ENCODE results near the gene JARID2. TPM values are rescaled to one million over a fixed set of nuclear protein-coding genes. Genes with fewer than 3 reads are reported as not detected.

Gene JARID2
- total and polyA plus RNA-seq, 12 donors, result 2.3 to 11.6 (median 8.7) TPM

DNA sequence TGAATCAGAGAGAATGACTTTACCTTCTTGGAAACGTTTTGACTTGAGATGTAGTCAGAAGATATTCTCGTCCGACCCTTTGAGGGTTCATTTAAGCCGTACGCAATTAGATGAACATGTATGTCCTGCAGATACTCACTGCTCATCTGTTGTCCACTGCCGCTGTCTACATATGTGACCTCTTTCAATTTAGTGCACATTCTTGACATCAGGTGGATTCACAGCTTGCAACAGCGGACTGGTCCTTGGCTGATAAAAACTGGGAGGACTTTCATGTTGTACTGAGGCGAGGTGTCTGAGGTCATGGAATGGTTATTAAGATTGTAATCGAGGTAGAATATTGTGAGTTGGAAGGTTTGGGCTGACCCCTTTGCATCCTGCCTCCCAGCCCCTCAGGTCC lies 194.2 kb downstream of the JARID2 start:
- no peak for DNase-seq
- no peak for ATAC-seq
- TF ChIP-seq, protein P1, sequence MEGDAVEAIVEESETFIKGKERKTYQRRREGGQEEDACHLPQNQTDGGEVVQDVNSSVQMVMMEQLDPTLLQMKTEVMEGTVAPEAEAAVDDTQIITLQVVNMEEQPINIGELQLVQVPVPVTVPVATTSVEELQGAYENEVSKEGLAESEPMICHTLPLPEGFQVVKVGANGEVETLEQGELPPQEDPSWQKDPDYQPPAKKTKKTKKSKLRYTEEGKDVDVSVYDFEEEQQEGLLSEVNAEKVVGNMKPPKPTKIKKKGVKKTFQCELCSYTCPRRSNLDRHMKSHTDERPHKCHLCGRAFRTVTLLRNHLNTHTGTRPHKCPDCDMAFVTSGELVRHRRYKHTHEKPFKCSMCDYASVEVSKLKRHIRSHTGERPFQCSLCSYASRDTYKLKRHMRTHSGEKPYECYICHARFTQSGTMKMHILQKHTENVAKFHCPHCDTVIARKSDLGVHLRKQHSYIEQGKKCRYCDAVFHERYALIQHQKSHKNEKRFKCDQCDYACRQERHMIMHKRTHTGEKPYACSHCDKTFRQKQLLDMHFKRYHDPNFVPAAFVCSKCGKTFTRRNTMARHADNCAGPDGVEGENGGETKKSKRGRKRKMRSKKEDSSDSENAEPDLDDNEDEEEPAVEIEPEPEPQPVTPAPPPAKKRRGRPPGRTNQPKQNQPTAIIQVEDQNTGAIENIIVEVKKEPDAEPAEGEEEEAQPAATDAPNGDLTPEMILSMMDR (IDR thresholded peaks at IDR 0.05), result no peak
- WGBS, 2 donors, result 65 to 70% methylated on average over 9 of the region's 9 CpGs
- Histone ChIP-seq H3K27me3 (no peaks in the 10 kb centered on the region), H3K4me3 (no peak overlapping the region), H3K4me1 (peaks cover 4 to 97% (median 64%) of the 10 kb centered on the region in 9 donors), H3K36me3 (no peaks in the 10 kb centered on the region), H3K9me3 (peaks cover 0 to 7% (median 2%) of the 10 kb centered on the region in 11 donors), H3K27ac (peak overlapping the region in 2 of 10 donors; percentile 6 to 23)
- intact Hi-C loops (cut with DNase I), result loop anchor here in 7 of 10 donors (2.0 to 10.0 kb wide), 10 partner anchors 47 to 1315 kb away; partner anchors contain the start of gene JARID2 (in 4 of the 7)

DNA sequence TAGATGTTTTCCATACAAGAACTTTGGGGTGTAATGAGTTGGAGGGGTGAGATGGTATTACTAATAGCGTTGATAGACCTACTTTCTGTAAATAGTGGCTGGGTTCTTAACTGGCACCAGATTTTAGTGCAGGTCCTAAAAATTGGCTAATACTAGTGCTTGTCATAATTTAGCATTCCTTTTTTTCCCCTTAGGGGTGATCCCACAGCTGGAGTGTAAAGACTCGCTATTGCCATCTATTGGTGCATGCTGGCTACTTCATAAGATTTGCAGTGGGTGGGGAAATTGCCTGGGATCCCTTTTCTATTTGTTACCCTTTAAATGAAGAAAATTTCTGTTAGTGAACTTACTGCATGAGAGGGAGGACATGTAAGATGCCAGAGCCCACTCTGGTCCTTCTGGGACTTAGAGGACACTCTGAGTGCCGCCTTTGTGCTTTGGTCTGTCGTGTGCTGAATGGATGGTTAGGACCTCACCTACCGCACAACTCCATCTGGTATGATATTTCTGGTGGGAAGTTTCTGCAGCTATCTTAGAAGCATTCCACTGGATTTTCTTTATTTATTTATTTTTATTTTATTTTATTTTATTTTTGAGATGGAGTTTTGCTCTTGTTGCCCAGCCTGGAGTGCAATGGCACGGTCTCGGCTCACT lies 195.5 kb downstream of the JARID2 start:
- intact Hi-C loops (cut with DNase I), result loop anchor here in 7 of 10 donors (2.0 to 10.0 kb wide), 10 partner anchors 46 to 1317 kb away; partner anchors contain the start of gene JARID2 (in 4 of the 7)
- DNase-seq (peak in 1 of 2 donors; percentile 56), ATAC-seq (peak; percentile 51 to 75 (median 70))
- Histone ChIP-seq H3K27me3 (no peaks in the 10 kb centered on the region), H3K4me3 (no peak overlapping the region), H3K27ac (no peak overlapping the region), H3K36me3 (no peaks in the 10 kb centered on the region), H3K4me1 (peaks cover 4 to 90% (median 70%) of the 10 kb centered on the region in 9 donors), H3K9me3 (no peaks in the 10 kb centered on the region)
- 76% methylated on average over 7 of the region's 7 CpGs for WGBS, 2 donors
- TF ChIP-seq, protein P1 (IDR thresholded peaks at IDR 0.05), result peak; percentile 69 to 88 (median 80)

DNA sequence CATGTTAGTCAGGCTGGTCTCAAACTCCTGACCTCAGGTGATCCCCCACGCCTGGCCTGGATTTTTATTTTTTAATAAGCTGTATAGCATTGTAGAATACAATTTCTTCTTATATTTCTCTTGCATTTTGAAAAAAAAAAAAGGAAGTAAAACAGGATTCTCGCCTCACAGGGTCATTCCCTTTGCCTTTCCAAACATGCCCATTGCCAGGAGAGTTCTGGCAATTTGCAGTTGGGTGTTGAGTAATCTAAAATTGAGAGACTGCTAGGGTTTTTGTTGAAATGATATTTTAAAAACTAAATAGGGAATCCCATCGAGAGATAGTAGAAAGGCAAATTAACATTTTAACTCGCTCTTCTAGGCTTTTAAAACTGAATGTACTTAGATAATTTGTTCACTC lies 196.1 kb downstream of the JARID2 start:
- Histone ChIP-seq H3K4me3 (no peak overlapping the region), H3K27me3 (no peaks in the 10 kb centered on the region), H3K27ac (peak overlapping the region in 1 of 10 donors; percentile 1), H3K36me3 (no peaks in the 10 kb centered on the region), H3K9me3 (no peaks in the 10 kb centered on the region), H3K4me1 (peaks cover 4 to 86% (median 67%) of the 10 kb centered on the region in 9 donors)
- 76 to 80% methylated on average over 4 of the region's 4 CpGs for WGBS, 2 donors
- intact Hi-C loops (cut with DNase I), result loop anchor here in 7 of 10 donors (2.0 to 10.0 kb wide), 10 partner anchors 45 to 1317 kb away; partner anchors contain the start of gene JARID2 (in 4 of the 7)
- TF ChIP-seq, protein P1 (IDR thresholded peaks at IDR 0.05), result no peak
- ATAC-seq (no peak), DNase-seq (no peak)

DNA sequence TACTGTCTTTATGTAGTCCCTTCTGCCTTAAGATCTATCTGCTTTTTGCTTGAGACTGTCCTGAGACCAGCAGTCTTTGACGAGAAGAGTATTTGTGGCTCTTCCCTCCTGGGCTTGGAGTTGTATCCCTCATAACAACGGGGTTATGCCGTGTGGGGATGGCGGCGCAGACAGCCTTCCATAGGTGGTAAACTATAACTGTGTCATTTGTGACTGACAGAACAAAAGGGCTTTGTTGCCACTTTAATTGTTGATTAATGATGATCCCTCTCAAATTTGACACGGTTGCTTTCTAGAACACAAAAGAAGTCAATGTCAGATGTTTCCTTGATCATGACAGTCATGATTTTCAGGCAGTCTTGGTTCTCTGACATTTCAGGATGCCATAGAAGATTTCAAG lies 196.6 kb downstream of the JARID2 start:
- intact Hi-C loops (cut with DNase I), result loop anchor here in 7 of 10 donors (5.0 to 10.0 kb wide), 8 partner anchors 45 to 1318 kb away; partner anchors contain the start of gene JARID2 (in 4 of the 7)
- Histone ChIP-seq H3K9me3 (no peaks in the 10 kb centered on the region), H3K4me1 (peaks cover 4 to 87% (median 67%) of the 10 kb centered on the region in 9 donors), H3K27me3 (no peaks in the 10 kb centered on the region), H3K27ac (peak overlapping the region in 1 of 10 donors; percentile 1), H3K36me3 (no peaks in the 10 kb centered on the region), H3K4me3 (no peak overlapping the region)
- no peak for ATAC-seq
- DNase-seq, result no peak
- TF ChIP-seq, protein P1 (IDR thresholded peaks at IDR 0.05), result no peak
- 85 to 87% methylated on average over 6 of the region's 6 CpGs for WGBS, 2 donors

Measured in heart right ventricle (tissue), 16 donors.